Mesenchymal stem cell (in vitro differentiated cells and primary cell): ENCODE measurements around the gene NR2C1.

Experiments
- DNase-seq: peaks from one replicate; pipeline ENCODE4 v3.0.0-alpha.2; 2013
- H2AFZ ChIP-seq: one replicate; pipeline ENCODE4 v1.6.1; 2013; ENCODE audit warnings: low read depth, mild to moderate bottlenecking, control low read depth, inconsistent platforms, low read length, moderate library complexity
- H2AK5ac ChIP-seq: 2 replicates; pipeline ENCODE4 v1.6.1; 2013; ENCODE audit warnings: low read length, moderate library complexity, mild to moderate bottlenecking, inconsistent platforms; ENCODE audit not compliant: severe bottlenecking
- H2BK120ac ChIP-seq: one replicate; pipeline ENCODE4 v1.6.1; 2013; ENCODE audit warnings: low read depth, mild to moderate bottlenecking, inconsistent platforms, low read length, moderate library complexity
- H2BK12ac ChIP-seq, 2 experiments: one replicate each; pipeline ENCODE4 v1.6.1; 2013; ENCODE audit warnings: inconsistent platforms in 2 of 2, low read length in 2 of 2, mild to moderate bottlenecking in 2 of 2, moderate library complexity in 2 of 2, control low read depth in 1 of 2
- H2BK15ac ChIP-seq: one replicate; pipeline ENCODE4 v1.6.1; 2013; ENCODE audit warnings: mild to moderate bottlenecking, low read depth, inconsistent platforms; ENCODE audit not compliant: poor library complexity, severe bottlenecking
- H2BK5ac ChIP-seq: 2 replicates; pipeline ENCODE4 v1.6.1; 2013; ENCODE audit warnings: low read depth, mild to moderate bottlenecking, low read length, control low read depth, inconsistent platforms; ENCODE audit not compliant: poor library complexity, severe bottlenecking
- H3K14ac ChIP-seq, 2 experiments: one replicate each; pipeline ENCODE4 v1.6.1; 2013; ENCODE audit warnings: inconsistent platforms in 2 of 2, low read length in 2 of 2, control low read depth in 1 of 2, mild to moderate bottlenecking in 1 of 2, moderate library complexity in 1 of 2
- H3K18ac ChIP-seq, 2 experiments: one replicate each; pipeline ENCODE4 v1.6.1; 2013; ENCODE audit warnings: inconsistent platforms in 2 of 2, low read length in 2 of 2, control low read depth in 1 of 2, low read depth in 1 of 2, mild to moderate bottlenecking in 1 of 2
- H3K23ac ChIP-seq, 2 experiments: one replicate each; pipeline ENCODE4 v1.6.1; 2013; ENCODE audit warnings: inconsistent platforms in 2 of 2, low read length in 2 of 2, mild to moderate bottlenecking in 2 of 2, moderate library complexity in 2 of 2, control low read depth in 1 of 2
- H3K27ac ChIP-seq: 2 replicates; pipeline ENCODE4 v1.5.1; 2013; ENCODE audit warnings: mild to moderate bottlenecking, moderate library complexity, low read length, control low read depth, inconsistent platforms; ENCODE audit not compliant: poor library complexity, severe bottlenecking
- H3K27me3 ChIP-seq, 2 experiments: 2 replicates each; pipeline versions ENCODE4 v1.6.1 to v1.7.0; 2013; ENCODE audit warnings: low read length in 2 of 2, mild to moderate bottlenecking in 2 of 2, moderate library complexity in 2 of 2, control low read depth in 1 of 2, inconsistent platforms in 1 of 2; ENCODE audit not compliant: control insufficient read depth in 1 of 2, insufficient read depth in 1 of 2
- H3K36me3 ChIP-seq, 2 experiments: 2 replicates each; pipeline versions ENCODE4 v1.6.1 to v1.7.0; 2013; ENCODE audit warnings: low read length in 2 of 2, control low read depth in 1 of 2, inconsistent platforms in 1 of 2, low read depth in 1 of 2, mild to moderate bottlenecking in 1 of 2; ENCODE audit not compliant: insufficient read depth in 2 of 2, control insufficient read depth in 1 of 2
- H3K4ac ChIP-seq, 2 experiments: one replicate each; pipeline ENCODE4 v1.6.1; 2013; ENCODE audit warnings: inconsistent platforms in 2 of 2, low read length in 2 of 2, mild to moderate bottlenecking in 2 of 2, moderate library complexity in 2 of 2, control low read depth in 1 of 2, low read depth in 1 of 2
- H3K4me1 ChIP-seq: 2 replicates; pipeline ENCODE4 v1.6.1; 2013; ENCODE audit warnings: low read depth, low read length, control low read depth; ENCODE audit not compliant: control insufficient read depth, insufficient read depth
- H3K4me2 ChIP-seq: 2 replicates; pipeline ENCODE4 v1.6.1; 2013; ENCODE audit warnings: low read length, mild to moderate bottlenecking, inconsistent platforms; ENCODE audit not compliant: poor library complexity, severe bottlenecking
- H3K4me3 ChIP-seq, 2 experiments: 2 replicates each; pipeline versions ENCODE4 v1.5.1 to v1.7.0; 2013; ENCODE audit warnings: low read length in 2 of 2, mild to moderate bottlenecking in 2 of 2, control low read depth in 1 of 2, low read depth in 1 of 2; ENCODE audit not compliant: insufficient read depth in 1 of 2
- H3K79me1 ChIP-seq: replicated peaks from 2 replicates; pipeline ENCODE4 v1.6.1; 2013; ENCODE audit warnings: mild to moderate bottlenecking, control low read depth, low read length, inconsistent platforms; ENCODE audit not compliant: poor library complexity, severe bottlenecking
- H3K9ac ChIP-seq: 2 replicates; pipeline ENCODE4 v1.7.0; 2013; ENCODE audit warnings: mild to moderate bottlenecking, low read length, moderate library complexity
- H3K9me3 ChIP-seq: 2 replicates; pipeline ENCODE4 v1.7.0; 2013; ENCODE audit warnings: mild to moderate bottlenecking, low read length; ENCODE audit not compliant: control insufficient read depth
- H4K8ac ChIP-seq: one replicate; pipeline ENCODE4 v1.6.1; 2013; ENCODE audit warnings: inconsistent platforms, mild to moderate bottlenecking, low read length, moderate library complexity
- H4K91ac ChIP-seq: one replicate; pipeline ENCODE4 v1.6.1; 2013; ENCODE audit warnings: mild to moderate bottlenecking, low read length, inconsistent platforms
- WGBS: methylation state at CpG from one replicate; pipeline ENCODE4 v1.1.7; 2013; ENCODE audit warnings: mixed read lengths; 5-methylcytosine and 5-hydroxymethylcytosine counted together

NR2C1 gene

GRCh38 chr12:95006206-95006605 lies 67.2 kb downstream of the NR2C1 start:
- Histone ChIP-seq H3K4ac (no peak overlapping the region), H3K23ac (no peak overlapping the region)
- WGBS, result 94% methylated on average over 3 of the region's 4 CpGs

GRCh38 chr12:95004610-95005009 lies 68.8 kb downstream of the NR2C1 start:
- Histone ChIP-seq H3K23ac (no peak overlapping the region), H3K4me3 (no peak overlapping the region), H2BK15ac (no peak overlapping the region), H3K4me2 (no peak overlapping the region), H4K91ac (no peak overlapping the region), H3K79me1 (peaks cover 4% of the 10 kb centered on the region), H3K9ac (no peak overlapping the region), H3K14ac (no peak overlapping the region), H3K4ac (no peak overlapping the region), H4K8ac (no peak overlapping the region), H2BK12ac (no peak overlapping the region), H3K9me3 (peaks cover 6% of the 10 kb centered on the region), H3K36me3 (peaks cover 10 to 17% of the 10 kb centered on the region in 2 experiments), H3K4me1 (peaks cover 7% of the 10 kb centered on the region), H2BK5ac (no peak overlapping the region), H2AFZ (no peak overlapping the region), H3K27ac (no peak overlapping the region), H2AK5ac (no peak overlapping the region), H3K18ac (no peak overlapping the region), H3K27me3 (no peaks in the 10 kb centered on the region), H2BK120ac (no peak overlapping the region)
- DNase-seq, result peak; percentile 38
- WGBS, result no CpG with 5 or more reads among the region's 2 CpGs

More at GRCh38 chr12:95006206-95006605, 67.2 kb downstream of the NR2C1 start:
- H2AFZ ChIP-seq, result no peak overlapping the region
- no peak for DNase-seq
- no peak overlapping the region for H2BK15ac ChIP-seq
- H3K27ac ChIP-seq, result no peak overlapping the region
- peaks cover 2 to 5% of the 10 kb centered on the region in 2 experiments for H3K36me3 ChIP-seq
- no peak overlapping the region for H2AK5ac ChIP-seq
- H3K9me3 ChIP-seq, result peaks cover 6% of the 10 kb centered on the region
- no peak overlapping the region for H3K18ac ChIP-seq
- peaks cover under 1% of the 10 kb centered on the region for H3K79me1 ChIP-seq
- no peak overlapping the region for H4K91ac ChIP-seq
- H3K14ac ChIP-seq, result no peak overlapping the region
- no peak overlapping the region for H2BK120ac ChIP-seq
- no peaks in the 10 kb centered on the region for H3K27me3 ChIP-seq
- H4K8ac ChIP-seq, result no peak overlapping the region
- H3K4me3 ChIP-seq, result no peak overlapping the region
- H3K4me2 ChIP-seq, result no peak overlapping the region
- H3K9ac ChIP-seq, result no peak overlapping the region
- H3K4me1 ChIP-seq, result peaks cover 5% of the 10 kb centered on the region
- H2BK5ac ChIP-seq, result no peak overlapping the region
- H2BK12ac ChIP-seq, result no peak overlapping the region

GRCh38 chr12:95003921-95004272 lies 69.5 kb downstream of the NR2C1 start:
- Histone ChIP-seq H3K18ac (peak overlapping the region; percentile 52 to 56), H3K4me2 (peak overlapping the region; percentile 68), H3K27ac (peak overlapping the region; percentile 61), H3K4ac (peak overlapping the region in 1 of 2 experiments; percentile 73), H2AK5ac (no peak overlapping the region), H4K91ac (no peak overlapping the region), H3K9ac (peak overlapping the region; percentile 90), H3K9me3 (peaks cover 6% of the 10 kb centered on the region), H2AFZ (no peak overlapping the region), H2BK5ac (peak overlapping the region; percentile 73), H3K23ac (no peak overlapping the region), H3K4me1 (peaks cover 7% of the 10 kb centered on the region), H3K36me3 (peaks cover 10 to 18% of the 10 kb centered on the region in 2 experiments), H3K14ac (no peak overlapping the region), H2BK15ac (no peak overlapping the region), H3K79me1 (peaks cover 4% of the 10 kb centered on the region), H2BK120ac (peak overlapping the region; percentile 90), H3K4me3 (peak overlapping the region in 1 of 2 experiments; percentile 90), H2BK12ac (no peak overlapping the region), H4K8ac (peak overlapping the region; percentile 72), H3K27me3 (no peaks in the 10 kb centered on the region)
- 72% methylated on average over 14 of the region's 15 CpGs for WGBS
- peak; percentile 8 for DNase-seq

- H4K91ac ChIP-seq, result peak within 1 kb of the TSS; percentile 52
- H4K8ac ChIP-seq, result peak within 1 kb of the TSS; percentile 72
- peak within 1 kb of the TSS; percentile 64 to 95 for H3K18ac ChIP-seq
- peak within 1 kb of the TSS; percentile 90 for H3K9ac ChIP-seq
- H3K36me3 ChIP-seq, result peaks cover 10 to 18% of the 10 kb centered on the region in 2 experiments
- H2BK5ac ChIP-seq, result peak within 1 kb of the TSS; percentile 73
- H2AFZ ChIP-seq, result peak within 1 kb of the TSS; percentile 85
- no peak within 1 kb of the TSS for H3K23ac ChIP-seq
- H2BK15ac ChIP-seq, result peak within 1 kb of the TSS; percentile 80
- DNase-seq, result peak; percentile 97
- peaks cover 4% of the 10 kb centered on the region for H3K79me1 ChIP-seq
- H3K4me1 ChIP-seq, result peaks cover 7% of the 10 kb centered on the region
- no peaks in the 10 kb centered on the region for H3K27me3 ChIP-seq
- peak within 1 kb of the TSS in 1 of 2 experiments; percentile 96 for H3K14ac ChIP-seq
- H3K4me3 ChIP-seq, result peak within 1 kb of the TSS; percentile 82 to 90
- H2BK12ac ChIP-seq, result no peak within 1 kb of the TSS
- H2AK5ac ChIP-seq, result no peak within 1 kb of the TSS
- peak within 1 kb of the TSS; percentile 94 for H2BK120ac ChIP-seq
- peak within 1 kb of the TSS; percentile 64 to 99 for H3K4ac ChIP-seq
- H3K27ac ChIP-seq, result peak within 1 kb of the TSS; percentile 87
- 1% methylated on average over 34 of the region's 34 CpGs for WGBS
- H3K4me2 ChIP-seq, result peak within 1 kb of the TSS; percentile 72
- H3K9me3 ChIP-seq, result peaks cover 5% of the 10 kb centered on the region
Measured at GRCh38 chr12:95003213-95003920, 70.1 kb downstream of the NR2C1 start, which contains the start of gene NDUFA12. NDUFA12 (minus strand) TSS chr12:95003697; CDS start chr12:95003680, 17 bp downstream.
